ENCODE measurements around the gene UBE2N. TPM values are rescaled to one million over a fixed set of nuclear protein-coding genes. Genes with fewer than 3 reads are reported as not detected.
"Not testable (repeated sequence)": the region's sequence is repeated elsewhere in the genome, so short reads cannot be mapped to it uniquely, and the experiment has no call there.

UBE2N gene
- total RNA-seq, 4 donors from 2014 or later, result 39.1 to 64.0 (median 45.2) TPM

DNA sequence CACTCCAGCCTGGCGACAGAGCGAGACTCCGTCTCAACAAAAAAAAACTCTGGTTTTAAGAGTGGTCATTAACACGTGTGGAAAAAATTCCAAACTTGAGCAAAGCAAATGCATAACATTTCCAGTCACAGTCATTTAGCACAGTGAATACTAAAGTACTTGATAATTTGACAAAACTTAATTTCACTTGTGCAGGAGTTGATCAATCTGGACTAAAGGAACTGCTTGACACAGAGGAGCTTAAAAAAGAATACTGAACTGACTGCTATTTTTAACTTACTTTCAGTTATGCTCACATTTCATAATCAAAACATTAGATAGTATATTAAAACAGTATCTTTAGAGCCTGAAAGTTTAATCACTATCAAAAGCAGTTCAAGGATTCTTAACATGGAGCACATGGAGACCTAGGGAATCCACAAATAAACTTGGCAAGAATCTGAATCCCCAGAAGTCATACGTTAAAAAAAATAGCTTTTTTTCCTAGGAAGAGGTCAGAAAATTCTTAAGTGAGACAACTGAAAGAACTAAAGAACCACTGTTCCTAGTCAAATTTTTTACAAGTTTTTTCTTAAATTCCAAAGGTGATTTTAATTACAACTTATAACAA lies 7.4 kb downstream of the UBE2N start:
- ATAC-seq (ENCODE audit: low FRiP score), result no peak
- TF ChIP-seq, protein P1, sequence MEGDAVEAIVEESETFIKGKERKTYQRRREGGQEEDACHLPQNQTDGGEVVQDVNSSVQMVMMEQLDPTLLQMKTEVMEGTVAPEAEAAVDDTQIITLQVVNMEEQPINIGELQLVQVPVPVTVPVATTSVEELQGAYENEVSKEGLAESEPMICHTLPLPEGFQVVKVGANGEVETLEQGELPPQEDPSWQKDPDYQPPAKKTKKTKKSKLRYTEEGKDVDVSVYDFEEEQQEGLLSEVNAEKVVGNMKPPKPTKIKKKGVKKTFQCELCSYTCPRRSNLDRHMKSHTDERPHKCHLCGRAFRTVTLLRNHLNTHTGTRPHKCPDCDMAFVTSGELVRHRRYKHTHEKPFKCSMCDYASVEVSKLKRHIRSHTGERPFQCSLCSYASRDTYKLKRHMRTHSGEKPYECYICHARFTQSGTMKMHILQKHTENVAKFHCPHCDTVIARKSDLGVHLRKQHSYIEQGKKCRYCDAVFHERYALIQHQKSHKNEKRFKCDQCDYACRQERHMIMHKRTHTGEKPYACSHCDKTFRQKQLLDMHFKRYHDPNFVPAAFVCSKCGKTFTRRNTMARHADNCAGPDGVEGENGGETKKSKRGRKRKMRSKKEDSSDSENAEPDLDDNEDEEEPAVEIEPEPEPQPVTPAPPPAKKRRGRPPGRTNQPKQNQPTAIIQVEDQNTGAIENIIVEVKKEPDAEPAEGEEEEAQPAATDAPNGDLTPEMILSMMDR (IDR thresholded peaks at IDR 0.05), result no peak
- DNase-seq (ENCODE audit: low spot score), result no peak

DNA sequence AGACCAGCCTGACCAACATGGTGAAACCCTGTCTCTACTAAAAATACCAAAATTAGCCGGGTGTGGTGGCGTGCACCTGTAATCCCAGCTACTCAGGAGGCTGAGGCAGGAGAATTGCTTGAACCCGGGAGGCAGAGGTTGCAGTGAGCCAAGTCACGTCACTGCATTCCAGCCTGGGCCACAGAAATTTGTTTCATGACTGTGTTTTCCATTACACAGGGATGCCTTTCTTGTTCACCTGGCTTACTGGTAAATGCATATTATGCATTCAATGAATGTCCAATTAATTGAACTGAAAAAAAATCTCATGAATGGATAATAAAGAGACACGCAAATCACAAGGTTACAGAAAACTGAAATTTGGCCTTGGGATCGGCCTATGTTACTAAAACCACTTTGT lies 9.7 kb downstream of the UBE2N start:
- not testable (repeated sequence) for ATAC-seq (ENCODE audit: low FRiP score)

DNA sequence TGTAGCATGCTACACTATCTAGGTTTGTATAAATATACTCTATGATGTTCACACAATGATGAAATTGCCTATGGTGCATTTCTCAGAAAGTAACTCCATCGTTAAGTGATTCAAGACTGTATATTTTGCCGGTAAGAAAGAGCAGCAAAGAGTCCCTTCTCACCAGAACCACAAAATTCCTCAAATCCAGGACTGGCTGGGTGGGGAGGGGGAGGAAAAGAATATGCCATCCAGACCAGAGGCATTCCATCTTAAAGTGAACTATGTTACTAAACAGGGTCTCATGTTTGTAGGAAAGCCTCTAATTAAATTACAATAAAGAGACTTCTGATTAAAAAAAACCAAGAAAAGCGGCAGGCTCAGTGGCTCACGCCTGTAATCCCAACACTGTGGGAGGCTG lies 11.5 kb downstream of the UBE2N start:
- DNase-seq (ENCODE audit: low spot score), result no peak
- TF ChIP-seq, protein P1 (IDR thresholded peaks at IDR 0.05), result no peak
- ATAC-seq (ENCODE audit: low FRiP score), result no peak

More for the DNA sequence above, 9.7 kb downstream of the UBE2N start:
- DNase-seq (ENCODE audit: low spot score), result not testable (repeated sequence)

DNA sequence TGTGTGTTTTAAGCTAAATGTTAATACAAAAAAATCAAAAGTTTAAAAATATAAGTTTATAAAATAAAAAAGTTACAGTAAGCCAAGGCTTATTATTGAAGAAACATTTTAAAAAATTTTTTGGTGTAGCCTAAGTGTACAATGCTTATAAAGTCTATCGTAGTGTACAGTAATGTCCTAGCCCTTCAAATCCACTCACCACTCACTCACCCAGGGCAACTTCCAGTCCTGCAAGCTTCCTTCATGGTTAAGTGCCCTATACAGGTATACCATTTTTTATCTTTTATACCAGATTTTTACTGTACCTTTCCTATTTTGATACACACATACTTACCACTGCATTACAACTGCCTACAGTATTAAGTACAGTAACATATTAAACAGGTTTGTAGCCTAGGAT lies 11.9 kb downstream of the UBE2N start:
- no peak for DNase-seq (ENCODE audit: low spot score)
- no peak for ATAC-seq (ENCODE audit: low FRiP score)
- TF ChIP-seq, protein P1 (IDR thresholded peaks at IDR 0.05), result no peak

DNA sequence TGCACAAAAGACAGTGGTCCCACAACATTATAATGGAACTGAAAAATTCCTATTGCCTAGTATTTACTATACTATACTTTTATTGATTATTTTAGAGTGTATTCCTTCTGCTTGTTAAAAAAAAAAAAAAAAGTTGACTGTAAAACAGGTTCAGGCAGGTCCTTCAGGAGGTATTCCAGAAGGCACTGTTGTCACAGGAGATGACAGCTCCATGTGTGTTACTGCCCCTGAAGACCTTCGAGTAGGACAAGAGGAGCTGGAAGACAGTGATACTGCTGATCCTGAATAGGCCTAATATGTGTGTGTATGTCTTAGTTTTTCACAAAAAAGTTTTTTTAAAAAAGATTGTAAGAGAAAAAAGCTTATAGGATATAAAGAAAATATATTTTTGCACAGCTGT lies 12.3 kb downstream of the UBE2N start:
- no peak for DNase-seq (ENCODE audit: low spot score)
- TF ChIP-seq, protein P1 (IDR thresholded peaks at IDR 0.05), result no peak
- no peak for ATAC-seq (ENCODE audit: low FRiP score)

DNA sequence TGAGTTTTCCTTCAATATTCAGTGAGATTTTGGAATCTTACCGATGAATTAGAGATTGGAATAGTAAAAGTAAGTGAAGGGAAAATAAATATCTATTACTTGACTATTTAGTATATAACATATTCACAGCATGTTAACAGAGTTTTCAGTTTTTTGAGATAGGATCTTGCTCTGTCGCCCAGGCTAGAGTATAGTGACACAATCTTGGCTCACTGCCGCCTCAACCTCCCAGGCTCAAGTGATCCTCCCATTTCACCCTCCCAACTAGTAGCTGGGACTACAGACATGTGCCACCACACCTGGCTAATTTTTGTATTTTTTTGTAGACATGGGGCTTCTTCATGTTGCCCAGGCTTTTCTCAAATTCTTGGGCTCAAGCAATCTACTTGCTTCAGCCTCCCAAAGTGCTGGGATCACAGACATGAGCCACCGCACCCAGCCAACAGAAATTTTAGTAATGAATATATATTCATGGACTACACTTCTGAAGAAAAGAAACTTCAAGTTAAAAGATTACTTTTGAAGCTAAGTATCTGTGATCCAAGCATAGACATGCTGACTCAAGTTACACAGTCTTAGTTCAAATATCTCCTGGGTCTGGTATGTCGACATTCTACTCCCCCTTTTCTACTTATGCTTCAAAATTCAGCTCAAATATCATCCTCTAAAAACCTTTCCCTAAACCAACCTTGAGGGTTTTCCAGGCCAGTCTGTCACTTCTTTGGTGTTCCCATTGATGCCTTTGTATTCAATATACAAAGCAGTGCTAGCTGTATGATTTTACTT lies 13.8 kb downstream of the UBE2N start:
- peak; percentile 58 for ATAC-seq (ENCODE audit: low FRiP score)
- DNase-seq (ENCODE audit: low spot score), result no peak
- TF ChIP-seq, protein P1 (IDR thresholded peaks at IDR 0.05), result no peak

DNA sequence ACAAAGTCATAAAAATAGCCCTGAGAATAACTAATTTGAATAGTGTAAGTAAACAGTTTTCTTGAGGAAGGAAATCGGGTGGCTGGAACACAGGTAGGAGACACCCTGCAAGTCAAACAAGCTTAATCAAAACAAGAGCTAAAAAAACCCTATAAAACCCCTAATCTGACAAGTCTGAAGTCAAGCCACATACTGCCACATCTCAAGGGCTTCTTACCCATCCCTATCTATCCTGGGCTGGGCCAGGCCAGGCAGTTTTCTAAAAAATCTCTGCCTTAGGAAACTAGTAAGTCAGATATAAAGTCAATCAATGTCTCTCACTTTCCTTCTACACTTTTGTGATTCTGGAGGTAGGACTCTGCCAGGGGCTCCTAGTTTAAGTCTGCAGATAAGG lies 15.3 kb downstream of the UBE2N start:
- ATAC-seq (ENCODE audit: low FRiP score) (no peak), DNase-seq (ENCODE audit: low spot score) (no peak)
- TF ChIP-seq, protein P1 (IDR thresholded peaks at IDR 0.05), result no peak

All from omental fat pad (tissue), 4 donors.